Activated T-helper 9 cell treated with anti-CD3 and anti-CD28 coated beads, Interleukin-2, amount 50 U/mL, for 16 hours (primary cell): ENCODE measurements around the gene ZIC4.

ENCODE experiments used
- DNase-seq: peaks from one replicate; pipeline ENCODE4 v3.0.0-alpha.2; 2020; ENCODE audit warnings: low read depth

The ZIC4 gene

GRCh38 chr3:147417551-147418295, 11.4 kb upstream of the ZIC4 start:
- DNase-seq: no peak

GRCh38 chr3:147416931-147417330, 10.6 kb upstream of the ZIC4 start:
- no peak for DNase-seq

GRCh38 chr3:147415874-147416273, 9.5 kb upstream of the ZIC4 start:
- DNase-seq: no peak

GRCh38 chr3:147415286-147415685, 8.9 kb upstream of the ZIC4 start:
- DNase-seq: no peak

- no peak for DNase-seq
These were observed 8.2 kb upstream of the ZIC4 start for GRCh38 chr3:147414390-147415138.

- DNase-seq: no peak
These were observed 7.5 kb upstream of the ZIC4 start for GRCh38 chr3:147413686-147414389.

- no peak for DNase-seq
These were observed 6.8 kb upstream of the ZIC4 start for GRCh38 chr3:147412917-147413685.

- no peak for DNase-seq
These were observed 6.0 kb upstream of the ZIC4 start for GRCh38 chr3:147412261-147412916.

- no peak for DNase-seq
These were observed 5.5 kb upstream of the ZIC4 start for GRCh38 chr3:147411815-147412241.

GRCh38 chr3:147411238-147411814, 5.0 kb upstream of the ZIC4 start:
- no peak for DNase-seq

GRCh38 chr3:147410526-147411237, 4.3 kb upstream of the ZIC4 start:
- no peak for DNase-seq

- DNase-seq: no peak
These were observed 3.8 kb upstream of the ZIC4 start for GRCh38 chr3:147410116-147410525.

- no peak for DNase-seq
These were observed 3.1 kb upstream of the ZIC4 start, which contains the start of gene ZIC1 for GRCh38 chr3:147409143-147410115. TSS of gene ZIC1 (plus strand) at chr3:147409365. CDS start at chr3:147410113, 748 bp downstream.

GRCh38 chr3:147408188-147409100, 2.1 kb upstream of the ZIC4 start:
- DNase-seq: no peak

GRCh38 chr3:147407498-147408187, 1.3 kb upstream of the ZIC4 start:
- DNase-seq: no peak

GRCh38 chr3:147407114-147407497, 763 bp upstream of the ZIC4 start:
- no peak for DNase-seq

- DNase-seq: no peak
These were observed 914 bp downstream of the ZIC4 start for GRCh38 chr3:147405231-147406027.
